ENCODE data around the gene NCOR1.
"Not testable (repeated sequence)": the region's sequence is repeated elsewhere in the genome, so short reads cannot be mapped to it uniquely, and the experiment has no call there.

- not testable (repeated sequence) for TF ChIP-seq CTCF (IDR thresholded peaks at IDR 0.05); REST (IDR thresholded peaks at IDR 0.05; ENCODE audit: insufficient read depth in 1 of 2, low read depth in 2 of 2, low read length in 1 of 2); POLR2AphosphoS5 (IDR thresholded peaks at IDR 0.05; ENCODE audit: low read depth, low read length); SIN3A (IDR thresholded peaks at IDR 0.05; ENCODE audit: borderline replicate concordance, insufficient read depth, low read depth, low read length); TCF7L2 (IDR thresholded peaks at IDR 0.05; ENCODE audit: low read depth, low read length)
Measured at GRCh38 chr17:16145319-16145890, 69.9 kb downstream of the NCOR1 start.
